K562 (cell line): ENCODE data around the gene FZD1. TPM values are rescaled to one million over a fixed set of nuclear protein-coding genes. Genes with fewer than 3 reads are reported as not detected.

Experiments used
- CEBPG ChIP-seq, 3 experiments: fragments of 200-800 bp in 1 of 3; sonication (Bioruptor generic) in 1 of 3; sonication (generic) in 1 of 3; formaldehyde crosslinking in 1 of 3; IDR thresholded peaks in 2 of 3; conservative IDR thresholded peaks in 1 of 3; 2 replicates each; pipeline versions ENCODE4 v1.6.1 to v1.8.0; 2016 to 2022; ENCODE audit warnings: missing compliant biosample characterization in 2 of 3, missing genetic modification characterization in 2 of 3, mild to moderate bottlenecking in 1 of 3, missing genetic modification reagents in 1 of 3
- HLTF ChIP-seq: fragments of 450-650 bp; IDR thresholded peaks from 2 replicates; pipeline ENCODE4 v1.6.1; 2016
- MGA ChIP-seq: fragments of 450-650 bp; IDR thresholded peaks from 2 replicates; pipeline ENCODE4 v1.6.1; 2016; ENCODE audit warnings: mild to moderate bottlenecking, moderate library complexity
- NCOA1 ChIP-seq: fragments of 450-650 bp; IDR thresholded peaks from 2 replicates; pipeline ENCODE4 v1.6.1; 2016; ENCODE audit warnings: low read depth
- SIX5 ChIP-seq, 2 experiments: IDR thresholded peaks; 2 replicates each; pipeline ENCODE4 v1.6.1; 2011; ENCODE audit warnings: low read length in 2 of 2, borderline replicate concordance in 1 of 2, low read depth in 1 of 2, mild to moderate bottlenecking in 1 of 2, moderate library complexity in 1 of 2; ENCODE audit not compliant: insufficient read depth in 1 of 2
- SUPT5H ChIP-seq: fragments of 450-650 bp; IDR thresholded peaks from 2 replicates; pipeline ENCODE4 v1.6.1; 2016
- polyA plus RNA-seq, 8 experiments: library from polyadenylated mRNA; depleted of rRNA in 4 of 8; stranded (reverse) in 5 of 8; unstranded in 3 of 8; fragments of >200 nt; fragmentation: Nextera tagmentation in 2 of 8; fragmentation: Illumina TruSeq in 1 of 8; extraction: Ambion mirVana in 2 of 8; extraction: Trizol in 1 of 8; gene quantifications; 2 replicates each; pipeline versions ENCODE4 v1.2.1 to v1.2.3, GENCODE V29; 2011 to 2014; ENCODE audit warnings: inconsistent platforms in 1 of 8, missing spikeins in 1 of 8
- total RNA-seq, 7 experiments: library from RNA; depleted of rRNA in 6 of 7; stranded (reverse); fragments of >200 nt in 6 of 7; fragmentation: Illumina TruSeq in 2 of 7; extraction: Trizol in 2 of 7; gene quantifications; 2 replicates each; pipeline versions ENCODE4 v1.2.1 to v1.2.3, GENCODE V29; 2011 to 2021; ENCODE audit warnings: low replicate concordance in 1 of 7

Gene FZD1
- total and polyA plus RNA-seq, 9 of the 15 experiments (the other 6 are each of a cell fraction or from before 2014, with no cell fraction given): 0.25 to 5.1 (median 1.8) TPM

- TF ChIP-seq MGA (peak; percentile 55; the same call in 1 of the 2 replicates), NCOA1 (peak; percentile 87), SUPT5H (peak; percentile 76), HLTF (peak; percentile 95), CEBPG (CRISPR knock-in tag; IDR thresholded peaks at IDR 0.05) (no peak), CEBPG (tag; conservative IDR thresholded peaks at IDR 0.05 in 1 of 2, IDR thresholded peaks at IDR 0.05 in 1 of 2) (no peak), SIX5 (IDR thresholded peaks at IDR 0.05; ENCODE audit: borderline replicate concordance in 1 of 2, insufficient read depth in 1 of 2, low read depth in 1 of 2, low read length in 2 of 2) (no peak)
Observed at GRCh38 chr7:91264046-91264923, at the start of gene FZD1 (continued).
